C4-2B (cell line): ENCODE data around the gene CYTH1.

Experiments used
- H3K27ac ChIP-seq: fragments of 450-650 bp; 2 replicates; pipeline ENCODE4 v1.5.1; 2017
- ZFX ChIP-seq: fragments of 450-650 bp; IDR thresholded peaks from 2 replicates; pipeline ENCODE4 v1.6.1; 2017
- TF ChIP-seq, protein P1 (sequence below): fragments of 450-650 bp; conservative IDR thresholded peaks from 2 replicates; pipeline ENCODE4 v1.5.1; 2017; ENCODE audit warnings: mild to moderate bottlenecking

Gene CYTH1

DNA sequence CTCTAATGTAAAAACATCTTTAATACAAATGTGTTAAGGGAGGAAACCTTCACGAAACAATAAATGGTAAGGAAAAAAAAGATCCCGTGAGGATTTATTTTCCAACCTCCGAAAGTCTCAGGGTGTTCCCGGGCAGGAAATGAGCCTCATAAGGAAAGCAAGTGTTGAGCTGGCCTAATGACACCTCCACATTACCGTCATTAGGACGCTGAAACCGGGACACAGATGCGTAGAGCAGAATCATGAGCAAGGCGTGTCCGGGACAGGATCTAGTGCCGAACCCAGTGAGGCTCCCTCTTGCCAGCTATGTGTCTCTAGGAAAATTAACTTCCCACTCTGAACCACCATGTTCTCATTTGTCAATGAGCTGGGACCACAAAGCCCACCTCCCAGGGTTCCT is 22.7 kb upstream of the CYTH1 start:
- H3K27ac ChIP-seq, result no peak overlapping the region
- TF ChIP-seq, protein P1, sequence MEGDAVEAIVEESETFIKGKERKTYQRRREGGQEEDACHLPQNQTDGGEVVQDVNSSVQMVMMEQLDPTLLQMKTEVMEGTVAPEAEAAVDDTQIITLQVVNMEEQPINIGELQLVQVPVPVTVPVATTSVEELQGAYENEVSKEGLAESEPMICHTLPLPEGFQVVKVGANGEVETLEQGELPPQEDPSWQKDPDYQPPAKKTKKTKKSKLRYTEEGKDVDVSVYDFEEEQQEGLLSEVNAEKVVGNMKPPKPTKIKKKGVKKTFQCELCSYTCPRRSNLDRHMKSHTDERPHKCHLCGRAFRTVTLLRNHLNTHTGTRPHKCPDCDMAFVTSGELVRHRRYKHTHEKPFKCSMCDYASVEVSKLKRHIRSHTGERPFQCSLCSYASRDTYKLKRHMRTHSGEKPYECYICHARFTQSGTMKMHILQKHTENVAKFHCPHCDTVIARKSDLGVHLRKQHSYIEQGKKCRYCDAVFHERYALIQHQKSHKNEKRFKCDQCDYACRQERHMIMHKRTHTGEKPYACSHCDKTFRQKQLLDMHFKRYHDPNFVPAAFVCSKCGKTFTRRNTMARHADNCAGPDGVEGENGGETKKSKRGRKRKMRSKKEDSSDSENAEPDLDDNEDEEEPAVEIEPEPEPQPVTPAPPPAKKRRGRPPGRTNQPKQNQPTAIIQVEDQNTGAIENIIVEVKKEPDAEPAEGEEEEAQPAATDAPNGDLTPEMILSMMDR, result no peak
- TF ChIP-seq ZFX, result no peak

DNA sequence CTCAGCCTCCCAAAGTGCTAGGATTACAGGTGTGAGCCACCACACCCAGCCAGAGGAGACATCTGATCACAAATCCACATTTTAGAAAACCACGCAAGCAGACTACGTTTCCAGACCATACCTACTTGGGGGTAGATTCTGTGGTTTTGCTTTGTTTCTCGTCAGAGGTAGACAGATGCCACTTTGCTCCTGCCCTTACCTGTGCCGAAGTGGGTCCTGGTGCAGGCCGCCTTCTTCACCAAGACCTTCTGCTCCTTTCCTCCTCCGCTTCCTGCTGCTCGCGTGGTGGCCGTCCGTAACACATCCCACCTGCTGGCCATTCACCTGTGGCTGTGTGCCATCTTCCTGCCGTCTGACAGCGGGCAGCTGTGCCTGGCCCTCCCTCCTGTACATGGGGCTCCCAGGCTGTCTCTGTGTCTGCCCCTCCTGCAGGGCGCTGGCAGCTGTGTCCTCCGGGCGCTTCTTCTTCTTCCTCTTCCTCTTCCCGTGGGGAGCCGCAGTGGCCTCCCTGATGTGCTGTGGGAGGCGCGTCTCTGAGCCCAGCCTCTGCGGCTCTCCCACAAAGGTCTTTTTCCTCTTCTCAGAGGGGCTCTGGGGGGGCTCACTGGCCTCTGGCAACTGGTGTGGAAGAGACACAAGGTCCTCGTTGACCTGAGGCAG is 21.2 kb upstream of the CYTH1 start:
- H3K27ac ChIP-seq, result no peak overlapping the region
- no peak for TF ChIP-seq ZFX
- TF ChIP-seq, protein P1, result no peak

DNA sequence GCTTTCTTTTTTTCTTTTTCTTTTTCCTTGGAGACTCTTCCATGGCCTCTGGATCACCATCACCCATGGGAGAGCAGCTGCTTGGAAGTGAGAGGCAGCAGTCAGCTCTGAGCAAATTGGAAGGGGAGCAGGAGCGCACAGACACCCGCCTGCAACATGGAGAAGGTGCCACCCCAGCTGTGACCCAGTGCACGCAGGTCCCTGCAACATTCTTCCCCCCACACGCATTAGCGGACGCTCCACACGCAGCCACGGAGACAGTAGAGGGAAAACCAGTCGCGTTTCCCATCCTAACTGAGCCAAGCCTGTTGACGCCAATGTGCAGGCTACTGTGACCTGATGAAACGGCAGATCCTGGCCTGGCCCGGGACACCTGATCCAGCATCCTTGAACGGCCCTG is 20.4 kb upstream of the CYTH1 start:
- TF ChIP-seq, protein P1, result no peak
- no peak for TF ChIP-seq ZFX
- no peak overlapping the region for H3K27ac ChIP-seq

DNA sequence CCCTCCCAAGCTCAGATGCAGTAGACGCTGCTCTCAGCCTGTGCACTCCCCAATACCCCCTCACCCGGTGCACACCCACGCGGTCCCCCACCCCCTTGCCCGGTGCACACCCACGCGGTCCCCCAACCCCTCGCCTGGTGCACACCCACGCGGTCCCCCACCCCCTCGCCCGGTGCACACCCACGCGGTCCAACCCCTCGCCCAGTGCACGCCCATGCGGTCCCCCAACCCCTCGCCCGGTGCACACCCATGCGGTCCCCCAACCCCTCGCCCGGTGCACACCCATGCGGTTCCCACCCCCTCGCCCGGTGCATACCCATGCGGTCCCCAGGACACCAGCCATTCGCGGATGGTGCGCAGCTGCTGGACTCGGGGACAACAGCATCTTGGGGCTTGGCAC is 19.9 kb upstream of the CYTH1 start:
- TF ChIP-seq ZFX, result no peak
- TF ChIP-seq, protein P1, result no peak

DNA sequence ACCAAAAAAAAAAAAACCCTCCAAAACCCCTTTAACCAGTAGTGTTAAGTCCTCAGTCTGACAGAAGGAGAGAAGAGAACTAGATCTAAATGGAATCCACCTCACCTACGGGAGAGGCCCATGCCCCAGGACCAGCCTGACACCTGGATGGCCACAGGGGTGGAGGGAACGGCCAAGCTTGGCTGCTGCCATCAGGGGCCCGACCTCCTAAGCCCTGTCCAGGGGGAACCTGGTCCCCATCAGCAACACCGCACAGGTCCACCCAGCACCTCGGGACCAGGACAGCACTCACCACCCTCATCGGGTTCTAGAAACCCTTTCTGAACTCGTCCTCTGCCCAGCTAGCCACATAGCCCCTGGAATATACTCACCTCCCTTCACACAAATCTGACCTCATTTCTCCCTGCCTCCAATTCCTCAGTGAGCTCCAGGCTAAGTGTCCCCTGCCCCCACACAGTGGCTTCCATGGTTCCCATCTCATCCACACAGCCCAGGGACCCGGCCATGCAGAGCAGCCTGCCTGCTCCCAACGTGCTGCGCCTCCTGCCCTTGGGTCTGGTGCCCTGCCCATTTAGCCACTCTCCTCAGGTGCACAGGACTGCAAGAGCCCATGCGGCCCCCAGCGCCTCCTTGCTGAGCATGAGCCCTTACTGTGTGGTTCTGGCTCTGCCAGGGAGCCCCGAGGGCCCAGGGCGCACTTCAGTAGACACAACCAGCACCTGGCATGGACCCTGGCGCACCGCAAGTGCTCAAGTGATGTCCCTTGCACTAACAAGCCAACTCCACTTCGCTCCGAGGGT is 18.3 kb upstream of the CYTH1 start:
- H3K27ac ChIP-seq, result no peak overlapping the region
- TF ChIP-seq, protein P1, result no peak
- no peak for TF ChIP-seq ZFX

More for the DNA sequence above, 19.9 kb upstream of the CYTH1 start:
- H3K27ac ChIP-seq, result no peak overlapping the region

DNA sequence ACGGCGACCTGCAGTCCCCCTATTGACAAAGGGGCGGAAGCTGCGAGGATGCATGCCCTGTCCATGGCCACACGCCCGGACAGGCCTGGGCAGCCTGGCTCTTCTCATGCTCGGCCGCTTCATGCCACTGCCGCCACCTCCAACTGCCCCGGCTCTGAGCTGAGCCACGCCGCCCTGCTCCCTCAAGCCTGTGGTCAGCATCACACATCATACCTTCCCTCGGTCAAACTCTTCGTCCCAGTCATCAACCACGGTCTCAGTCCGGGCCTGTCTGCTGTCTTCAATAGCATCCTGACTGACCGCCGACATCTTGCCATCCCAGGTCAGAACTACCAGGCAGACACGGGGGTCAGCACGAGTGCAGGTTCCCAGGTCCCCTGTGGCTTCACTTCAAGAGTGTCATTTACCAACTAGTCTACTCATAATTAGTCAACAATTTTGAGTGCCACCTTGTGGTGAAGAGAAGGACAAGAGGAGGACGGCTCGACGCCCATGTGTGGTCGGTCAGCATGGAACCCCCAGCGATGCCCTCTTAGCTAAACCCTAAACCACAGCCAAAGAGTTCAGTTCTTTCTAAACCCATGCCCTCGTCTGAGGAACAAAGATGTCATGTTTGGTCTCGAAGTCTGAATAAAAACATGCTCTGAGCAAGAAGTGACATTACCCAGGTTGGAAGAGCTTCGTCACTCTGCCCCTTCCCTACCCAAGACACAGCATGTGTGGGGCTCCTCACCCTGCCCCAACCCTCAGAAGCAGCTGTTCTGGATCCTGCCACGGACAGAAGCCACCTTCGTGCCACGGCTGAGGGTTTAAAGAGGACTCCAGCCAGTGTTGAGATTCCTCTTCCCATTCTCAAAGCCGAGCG is 16.9 kb upstream of the CYTH1 start:
- no peak overlapping the region for H3K27ac ChIP-seq
- TF ChIP-seq, protein P1, result no peak; the same call in 1 of the 2 replicates
- no peak for TF ChIP-seq ZFX
